IPS-NIHi11 (cell line): ENCODE data around the gene PARD3.
"Not testable (repeated sequence)": the region's sequence is repeated elsewhere in the genome, so short reads cannot be mapped to it uniquely, and the experiment has no call there.

Source experiments
- DNase-seq: peaks from one replicate; pipeline ENCODE4 v3.0.0; 2012; ENCODE audit warnings: mixed read lengths, low spot score

PARD3 gene

DNA sequence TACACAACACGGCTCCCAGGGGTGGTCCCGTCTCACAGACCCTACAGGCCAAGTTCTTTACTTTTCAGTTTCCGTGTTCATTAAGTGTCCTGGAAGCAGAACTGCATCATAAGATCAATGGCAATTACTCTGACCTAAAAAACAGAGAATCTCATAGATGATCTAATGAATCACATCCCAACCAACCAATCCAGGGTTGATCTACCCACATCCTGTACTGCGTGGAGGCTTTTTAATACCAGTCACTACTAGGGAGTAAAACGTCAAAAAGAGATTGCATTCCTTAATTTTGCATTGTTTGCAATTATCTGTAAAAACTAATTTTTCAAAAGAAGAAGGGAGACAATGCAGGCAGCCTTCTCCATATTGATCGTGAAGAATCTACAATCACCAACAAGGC is 72.6 kb downstream of the PARD3 start:
- no peak for DNase-seq

DNA sequence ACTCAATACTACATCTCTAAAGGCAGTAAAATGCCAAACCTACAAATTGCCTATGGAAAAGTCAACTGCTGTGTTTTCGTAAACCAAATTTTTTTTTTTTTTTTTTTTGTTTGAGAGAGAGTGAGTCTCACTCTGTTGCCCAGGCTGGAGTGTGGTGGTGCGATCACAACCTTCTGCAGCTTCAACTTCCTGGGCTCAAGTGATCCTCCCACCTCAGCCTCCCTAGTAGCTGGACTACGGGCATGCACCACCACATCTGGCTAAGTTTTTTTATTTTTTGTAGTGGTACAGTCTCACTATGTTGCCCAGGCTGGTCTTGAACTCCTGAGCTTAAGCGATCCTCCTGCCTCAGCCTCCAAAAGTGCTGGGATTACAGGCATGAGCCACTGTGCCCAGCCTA is 74.0 kb downstream of the PARD3 start:
- DNase-seq = not testable (repeated sequence)

DNA sequence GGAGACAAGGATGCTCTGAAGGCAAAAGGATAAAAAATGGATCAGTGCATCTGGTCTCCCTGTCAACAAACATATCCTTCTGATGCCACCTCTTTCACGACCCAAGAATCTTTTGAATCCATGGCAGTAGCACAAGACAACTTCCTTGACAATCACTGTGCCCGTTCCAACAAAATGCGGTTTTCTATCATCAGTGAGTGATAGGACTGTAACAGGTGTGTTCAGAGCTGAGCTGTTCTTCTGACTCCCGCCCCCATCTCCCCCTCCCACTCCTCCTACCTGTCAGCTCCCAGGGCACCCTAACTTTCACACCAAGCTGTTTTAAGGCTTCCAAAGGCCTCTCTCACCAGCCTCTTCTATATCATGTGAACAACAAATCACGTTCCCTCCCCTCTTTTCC is 74.8 kb downstream of the PARD3 start:
- DNase-seq = no peak

DNA sequence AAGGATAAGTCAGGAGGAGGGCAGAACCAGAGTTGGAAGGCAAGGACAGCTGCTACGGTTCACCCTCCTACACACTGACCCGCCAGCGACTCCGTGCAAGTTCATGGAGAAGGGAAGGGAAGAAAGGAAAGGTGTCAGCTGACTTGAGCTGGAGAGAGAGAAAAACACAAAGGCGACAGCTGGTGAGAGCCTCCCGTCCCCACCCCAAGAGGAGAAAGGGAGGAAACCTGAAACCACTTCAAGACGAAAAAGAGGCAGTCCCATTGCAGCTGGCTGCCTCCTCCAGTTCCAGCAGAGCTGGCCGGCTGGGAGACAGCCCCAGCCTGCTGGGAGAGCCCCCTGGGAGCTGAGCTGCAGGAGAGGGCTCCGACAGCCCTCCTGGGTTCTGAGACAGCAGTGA is 75.2 kb downstream of the PARD3 start:
- peak; percentile 85 for DNase-seq

DNA sequence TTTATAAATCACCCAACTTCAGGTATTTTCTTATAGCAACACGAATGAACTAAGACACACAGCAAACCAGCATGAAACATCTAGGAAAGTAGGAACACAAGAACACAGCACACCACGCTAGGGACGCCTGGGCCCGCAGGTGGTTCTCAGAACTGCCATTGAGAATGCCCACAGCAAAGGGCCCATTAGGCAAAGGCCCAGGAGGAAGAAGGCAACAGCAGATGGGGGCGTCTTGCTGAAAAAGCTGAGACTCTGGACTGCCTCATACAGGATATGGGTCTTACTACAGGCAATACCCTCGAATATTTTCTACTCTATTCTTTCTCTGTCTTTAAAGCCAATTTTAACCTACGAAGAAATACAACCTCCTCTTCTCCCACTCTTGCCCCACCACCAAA is 77.3 kb downstream of the PARD3 start:
- no peak for DNase-seq

DNA sequence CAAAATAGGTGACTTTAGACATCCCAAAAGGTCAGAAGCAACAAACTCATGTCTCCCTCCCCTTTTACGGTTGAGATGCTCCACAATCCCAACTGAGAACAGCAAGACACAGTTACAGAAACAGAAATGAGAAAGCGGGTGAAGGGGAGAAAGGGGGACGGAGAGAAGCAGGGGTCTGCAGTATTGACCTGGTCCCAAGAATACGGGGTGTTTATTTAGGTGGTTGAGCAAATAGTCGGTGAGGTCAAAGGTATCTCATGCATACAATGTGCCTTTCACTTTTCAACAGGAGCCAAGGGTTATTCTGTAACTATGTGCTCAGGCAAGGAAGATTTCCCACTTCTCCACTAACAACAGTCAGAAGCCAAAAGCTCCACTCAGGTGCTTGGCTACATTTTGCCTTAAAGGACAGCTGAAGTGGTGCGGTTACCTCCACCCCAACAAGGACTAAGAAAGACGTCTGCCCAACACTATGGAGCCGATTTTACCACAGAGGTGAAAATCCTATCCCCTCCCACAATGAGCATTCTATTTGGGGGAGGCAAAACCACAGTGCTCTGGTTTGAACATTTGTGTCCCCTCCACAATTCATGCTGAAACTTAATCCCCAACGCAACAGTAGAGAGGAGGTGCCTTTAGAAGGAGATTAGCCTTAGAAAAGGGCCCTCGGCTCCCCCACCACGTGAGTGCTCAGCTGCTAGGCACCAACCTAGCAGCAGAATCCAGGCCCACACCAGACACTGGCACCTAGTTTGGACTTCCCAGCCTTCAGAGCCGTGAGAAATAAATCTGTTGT is 77.9 kb downstream of the PARD3 start:
- DNase-seq = no peak

DNA sequence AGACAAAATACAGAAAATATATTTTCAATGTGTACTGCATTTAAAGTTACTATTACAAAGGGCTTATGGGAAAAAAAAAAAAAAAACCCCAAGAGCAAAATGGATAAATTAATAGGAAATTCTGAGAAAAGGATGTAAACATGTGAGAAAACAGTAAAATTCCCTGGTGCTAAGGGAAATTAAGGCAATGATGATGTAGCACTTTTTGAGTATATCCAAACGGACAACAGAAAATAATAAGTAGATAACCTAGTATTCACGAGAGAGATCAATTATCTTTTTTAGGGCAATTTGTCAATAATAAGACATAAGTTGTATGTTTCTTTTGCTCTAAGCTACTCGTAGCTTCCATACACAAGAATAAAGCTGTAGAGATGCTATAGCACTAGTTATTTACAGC is 80.2 kb downstream of the PARD3 start:
- no peak for DNase-seq

DNA sequence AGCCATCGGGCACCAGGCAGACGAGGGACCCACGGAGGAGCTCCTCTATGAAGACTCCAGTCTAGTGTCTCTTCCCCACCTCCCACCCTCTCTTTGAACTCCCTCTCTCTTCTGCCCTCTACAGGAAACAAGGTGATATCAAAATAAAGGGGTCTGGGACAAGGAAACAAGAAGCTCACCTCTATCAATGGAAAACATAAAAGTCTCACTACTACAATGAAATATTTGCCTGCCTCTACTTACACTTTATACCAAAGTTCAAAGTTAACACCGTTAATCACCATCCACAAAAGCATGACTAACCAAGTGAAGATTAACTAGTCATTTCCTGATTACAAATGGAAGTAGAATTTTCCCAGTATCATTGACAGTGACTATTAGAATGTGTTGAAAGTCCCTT is 82.2 kb downstream of the PARD3 start:
- DNase-seq = peak; percentile 58

DNA sequence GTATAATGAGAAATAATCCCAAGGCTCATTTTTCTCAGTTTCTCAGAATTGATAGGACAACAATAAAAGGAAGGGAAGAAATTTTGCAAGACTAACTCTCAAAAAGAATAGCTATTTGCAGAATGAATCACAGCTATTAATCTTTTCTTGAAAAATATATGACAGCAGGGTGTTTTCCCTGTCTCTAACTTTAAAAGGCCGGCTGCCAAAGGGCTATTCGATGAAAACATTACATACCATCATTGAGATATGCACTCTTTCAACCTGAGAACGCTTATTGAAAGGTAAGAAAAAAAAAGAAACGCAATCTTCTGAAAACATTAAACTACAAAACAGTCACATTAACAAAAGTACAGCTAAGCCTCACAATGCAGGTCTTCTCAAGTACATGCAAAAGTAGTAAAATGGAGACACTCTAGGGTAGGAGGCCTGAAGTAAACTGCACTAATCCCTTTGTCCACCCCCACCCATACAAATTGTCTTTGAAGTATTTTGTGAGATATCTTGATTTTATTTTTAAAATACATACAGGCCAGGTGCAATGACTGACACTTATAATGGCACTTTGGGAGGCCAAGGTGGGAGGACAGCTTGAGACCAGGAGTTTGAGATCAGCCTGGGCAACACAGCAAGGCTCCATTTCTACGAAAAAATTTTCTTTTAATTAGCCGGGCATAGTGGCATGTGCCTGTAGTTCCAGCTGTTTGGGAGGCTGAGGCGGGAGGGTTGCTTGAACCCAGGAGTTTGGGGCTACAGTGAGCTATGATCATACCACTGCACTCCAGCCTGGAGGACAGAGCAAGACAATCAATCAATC is 83.0 kb downstream of the PARD3 start:
- no peak for DNase-seq

DNA sequence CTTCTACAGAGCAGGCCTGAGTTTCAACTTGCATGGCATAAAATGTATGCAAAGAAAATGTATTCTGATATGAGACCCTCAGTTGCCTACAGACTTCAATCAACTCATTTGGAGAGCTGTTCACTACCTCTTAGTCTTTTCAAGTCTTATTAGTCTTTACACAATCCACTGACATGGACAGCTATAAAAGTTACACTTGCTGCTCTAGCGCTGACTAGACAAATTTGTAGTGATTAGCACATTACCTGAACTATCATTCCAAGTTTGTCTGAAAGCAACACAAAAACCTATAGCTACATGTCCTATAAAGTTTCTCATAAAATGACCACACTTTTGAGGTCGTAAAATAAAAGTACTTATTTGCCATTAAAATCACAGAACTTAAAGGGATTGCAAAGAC is 83.9 kb downstream of the PARD3 start:
- no peak for DNase-seq

DNA sequence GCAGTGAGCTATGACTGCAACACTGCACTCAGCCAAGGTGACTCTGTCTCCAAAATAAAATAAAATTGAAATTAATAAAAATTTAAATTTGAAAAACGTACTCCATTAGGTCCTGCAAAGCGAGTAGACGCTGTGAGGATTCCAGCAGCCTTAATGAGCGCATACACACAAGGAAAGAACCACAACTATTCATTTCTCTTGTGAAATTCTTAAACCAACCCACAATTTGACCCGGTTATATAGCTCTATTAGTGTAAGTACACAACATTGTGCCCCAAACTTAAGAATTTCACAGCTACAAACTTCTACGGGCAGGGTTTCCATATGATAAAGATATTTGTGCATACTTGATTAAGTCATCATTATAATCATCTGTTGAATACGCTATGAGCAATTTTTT is 84.4 kb downstream of the PARD3 start:
- DNase-seq = no peak

DNA sequence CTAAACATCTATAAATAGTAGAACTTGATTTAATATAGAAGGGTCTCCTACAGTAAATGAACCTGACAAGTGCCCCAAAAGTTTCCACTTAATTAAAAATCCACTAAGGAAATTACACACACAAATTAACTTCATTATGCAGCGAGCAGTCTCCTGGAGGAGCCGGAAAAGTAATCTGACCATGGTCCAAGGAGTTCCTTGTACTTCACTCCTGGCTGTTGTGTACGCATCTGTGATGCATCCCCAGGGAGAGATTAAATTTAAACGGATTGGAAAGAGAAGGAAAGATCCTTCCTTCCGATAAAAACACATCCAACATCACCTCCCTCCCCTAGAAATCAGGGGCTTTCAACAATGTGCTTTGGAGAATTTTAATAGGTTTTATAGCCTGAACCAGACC is 85.5 kb downstream of the PARD3 start:
- no peak for DNase-seq

DNA sequence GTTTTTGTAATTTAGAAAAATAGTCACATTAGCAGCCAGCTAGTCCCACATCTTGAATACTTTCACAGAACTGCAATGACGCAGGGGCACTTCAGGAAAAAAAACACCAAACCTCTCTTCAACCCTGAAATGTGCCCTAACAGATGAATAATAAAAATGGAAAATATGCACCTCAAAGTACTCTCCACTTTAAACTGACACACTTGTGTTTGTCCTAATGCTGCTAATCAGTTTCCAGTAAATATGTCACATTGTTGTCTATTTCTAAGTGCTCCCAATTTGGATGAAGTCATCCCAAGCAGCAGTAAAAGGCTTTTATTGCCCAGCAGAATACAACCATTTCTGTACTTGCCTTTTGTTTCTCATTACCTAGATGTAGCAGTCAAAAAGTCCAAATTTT is 86.7 kb downstream of the PARD3 start:
- DNase-seq = no peak

DNA sequence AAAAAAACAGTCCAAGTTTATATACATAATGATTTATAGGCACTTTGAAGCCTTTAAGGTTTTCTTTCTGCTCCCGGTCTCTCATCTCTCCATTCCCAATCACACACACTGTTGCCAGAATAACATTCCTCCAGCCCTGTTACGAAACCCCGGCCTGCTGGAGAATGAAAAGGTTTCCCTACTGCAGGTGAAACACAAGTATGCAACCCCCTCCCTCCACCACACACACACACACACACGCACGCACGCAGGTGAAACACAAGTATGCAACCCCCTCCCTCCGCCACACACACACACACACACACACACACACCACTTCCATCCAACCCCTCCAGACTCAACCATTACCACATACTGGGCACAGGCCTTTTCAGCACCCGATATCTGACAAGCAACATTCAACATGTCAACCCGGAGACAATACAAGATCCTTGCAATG is 87.5 kb downstream of the PARD3 start:
- DNase-seq = no peak

DNA sequence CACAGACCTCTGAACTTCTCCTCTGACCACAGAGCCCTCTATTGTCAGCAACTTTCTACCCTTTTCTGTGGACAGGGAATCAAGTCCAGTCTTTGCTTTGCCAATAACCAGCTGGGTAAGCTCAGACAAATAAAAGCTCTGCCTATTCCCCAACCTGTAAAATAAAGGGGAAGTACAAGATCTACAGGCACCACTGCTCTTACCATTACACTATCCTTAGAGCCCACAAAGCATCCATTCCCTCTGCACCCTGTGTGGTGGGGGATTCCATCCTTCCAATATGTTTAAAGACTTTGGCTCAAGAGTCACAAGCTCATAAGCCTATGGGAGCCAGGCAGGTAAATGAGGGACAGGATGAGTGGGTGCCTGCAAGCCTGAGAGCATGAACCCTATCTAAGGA is 88.2 kb downstream of the PARD3 start:
- no peak for DNase-seq

DNA sequence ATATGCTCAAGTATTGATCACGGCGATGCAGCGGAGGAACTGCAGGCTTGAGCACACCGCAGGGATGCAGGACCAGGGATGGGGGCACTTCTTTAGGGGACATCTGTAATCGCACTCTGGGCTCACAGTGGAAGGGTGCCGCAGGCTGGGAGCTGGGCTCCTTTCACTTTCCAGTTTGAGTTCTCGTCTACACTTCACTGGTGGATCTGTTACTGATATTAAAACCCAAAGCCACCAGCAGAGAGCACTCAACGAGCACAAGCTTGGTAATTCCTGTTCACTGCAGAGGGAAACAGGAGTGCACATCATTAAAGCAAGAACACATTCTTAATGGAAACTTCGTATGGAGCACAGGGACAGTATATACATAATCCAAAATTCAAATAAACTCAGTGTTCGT is 91.3 kb downstream of the PARD3 start:
- peak; percentile 36 for DNase-seq

DNA sequence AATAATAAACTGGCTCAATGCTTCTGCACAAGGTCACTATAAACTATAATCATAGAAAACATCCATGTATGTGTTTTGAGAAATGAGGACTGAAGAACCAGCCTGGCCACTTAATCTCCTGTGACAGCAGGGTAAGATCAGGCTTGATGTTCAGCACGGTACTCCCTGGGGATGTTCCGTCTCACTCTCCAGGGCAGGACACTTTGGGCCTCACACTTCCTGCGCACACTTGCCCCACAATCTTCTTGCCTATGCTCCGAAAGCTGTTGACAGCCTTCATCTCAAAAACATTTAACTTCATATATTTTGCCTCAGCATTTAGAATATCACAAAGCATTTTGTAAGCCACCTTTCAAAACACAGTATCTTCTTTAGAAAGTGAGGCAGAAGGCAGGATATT is 92.7 kb downstream of the PARD3 start:
- DNase-seq = no peak

DNA sequence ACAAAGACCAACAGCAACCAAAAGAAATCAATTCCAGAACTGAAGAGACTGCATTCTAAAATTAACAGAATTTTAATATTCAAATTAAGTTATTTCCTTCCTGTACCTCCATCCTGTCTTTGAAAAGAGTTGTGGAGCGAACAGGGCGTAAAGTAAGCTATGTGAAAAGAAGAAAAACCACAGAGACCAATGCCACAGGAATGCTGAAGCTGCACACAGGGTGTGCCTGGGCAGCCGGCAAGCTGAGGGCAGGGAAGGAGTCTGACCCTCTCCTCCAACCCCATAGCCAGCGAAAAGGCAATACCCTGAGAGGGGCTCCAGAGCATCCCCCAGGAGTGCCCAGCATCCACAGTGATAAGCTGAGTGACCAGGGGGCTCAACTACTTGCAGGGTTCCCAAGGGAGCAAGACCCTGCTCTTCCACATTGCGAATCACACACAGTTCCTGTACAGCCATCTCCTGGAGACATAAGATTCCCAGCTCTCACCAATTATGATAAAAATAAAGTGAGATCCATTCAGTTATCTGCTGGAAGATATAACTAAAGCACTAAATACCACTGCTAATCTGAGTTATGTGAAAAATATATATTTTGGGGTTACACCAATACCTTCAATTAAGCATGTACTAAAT is 93.8 kb downstream of the PARD3 start:
- DNase-seq = no peak

DNA sequence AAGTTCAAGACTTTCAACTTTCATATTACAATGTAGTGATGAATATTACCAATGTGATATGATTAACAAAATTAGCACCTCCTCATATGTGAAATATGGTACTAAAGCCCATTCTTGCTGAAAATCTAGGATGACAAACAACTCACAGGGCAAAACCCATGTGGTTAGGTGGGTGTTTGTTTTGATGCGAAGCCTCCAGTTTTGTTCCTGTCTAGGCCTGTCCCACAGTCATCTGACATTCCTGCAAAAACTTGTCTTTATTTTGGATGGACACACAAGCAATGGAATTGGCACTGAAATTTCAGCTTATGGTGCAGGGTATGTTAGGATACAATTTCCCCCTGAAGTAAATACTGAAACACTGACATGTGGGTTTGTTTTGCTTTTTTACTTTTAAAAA is 95.3 kb downstream of the PARD3 start:
- DNase-seq = no peak

DNA sequence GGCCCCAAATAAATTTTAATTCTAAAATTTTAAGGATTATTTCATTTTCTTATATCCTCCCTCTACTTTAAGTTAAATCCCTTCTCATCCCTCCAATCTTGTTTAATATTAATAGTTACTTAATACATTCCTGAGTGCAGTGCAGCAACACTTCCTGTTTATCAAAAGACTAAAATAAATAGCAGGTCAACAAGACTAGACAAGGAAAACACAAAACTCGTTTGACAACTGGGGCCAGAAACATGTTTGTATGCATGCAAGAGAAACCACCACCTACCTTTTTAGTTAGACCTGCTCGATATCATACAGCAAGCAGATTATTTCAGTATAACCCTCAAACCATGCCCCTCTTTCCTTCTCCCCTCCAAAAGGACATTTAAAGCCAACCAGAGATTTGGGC is 95.8 kb downstream of the PARD3 start:
- DNase-seq = no peak

DNA sequence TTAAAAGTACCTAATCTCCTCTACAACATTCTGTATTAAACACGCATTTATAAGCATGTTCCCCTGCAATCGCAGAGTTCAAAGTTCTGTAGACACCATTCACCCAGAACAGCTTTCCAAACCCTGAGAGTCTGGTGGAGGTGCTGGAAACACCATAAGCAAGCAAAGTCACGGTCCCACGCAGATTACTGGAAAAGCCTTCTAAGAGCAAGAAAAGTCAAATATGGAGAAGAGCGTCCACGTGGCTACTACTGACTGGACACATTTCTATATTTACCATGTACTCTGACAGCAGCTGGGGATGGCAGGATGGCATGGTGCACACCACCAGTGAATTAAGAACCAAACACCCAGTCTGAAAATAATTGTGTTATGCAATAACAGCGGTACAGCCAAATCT is 97.7 kb downstream of the PARD3 start:
- no peak for DNase-seq

DNA sequence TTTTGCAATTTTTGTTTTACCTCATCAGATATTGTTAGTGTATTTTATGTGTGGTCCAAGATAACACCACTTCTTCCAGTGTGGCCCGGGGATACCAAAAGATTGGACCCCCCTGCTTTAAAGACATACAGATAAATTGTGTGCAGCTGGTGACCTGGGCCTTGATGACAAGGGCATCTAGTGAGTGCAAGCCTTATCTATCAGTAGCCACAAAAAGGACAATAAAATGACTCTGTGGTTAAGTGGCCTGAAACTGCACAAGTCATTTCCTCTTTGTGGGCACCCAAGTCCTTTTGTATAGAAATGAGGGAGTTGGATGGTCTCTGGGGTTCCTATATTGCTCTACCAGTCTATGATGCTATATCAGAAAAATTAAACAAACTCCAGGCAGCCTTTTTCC is 98.1 kb downstream of the PARD3 start:
- DNase-seq = no peak

DNA sequence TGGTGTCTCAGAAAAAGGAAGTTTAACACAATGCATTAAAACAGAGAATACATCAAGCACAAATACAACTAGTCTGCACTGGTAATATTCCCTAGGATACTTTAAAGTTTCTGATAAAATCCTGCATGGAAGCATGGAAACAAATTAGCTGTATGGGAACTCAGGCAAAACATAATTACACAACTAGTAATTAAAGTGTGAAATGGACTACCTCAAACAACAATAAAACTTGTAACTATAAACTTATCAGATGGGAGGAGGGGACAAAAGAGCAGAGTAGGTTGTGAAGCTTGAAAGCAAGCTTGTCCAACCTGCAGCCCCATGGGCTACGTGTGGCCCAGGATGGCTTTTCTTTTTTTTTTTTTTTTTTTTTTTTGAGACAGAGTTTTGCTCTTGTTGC is 98.9 kb downstream of the PARD3 start:
- DNase-seq = no peak
